ENCODE measurements around the gene KLK15. TPM values are rescaled to one million over a fixed set of nuclear protein-coding genes. Genes with fewer than 3 reads are reported as not detected.

KLK15 gene
- total RNA-seq, 2 experiments from 2014 or later: not detected

GRCh38 chr19:50801107-50801506 is 32.3 kb downstream of the KLK15 start:
- POLR2A ChIA-PET: no interaction called here

GRCh38 chr19:50799547-50799851 is 33.9 kb downstream of the KLK15 start:
- ChIA-PET CTCF (no interaction called here), POLR2A (no interaction called here)

More at GRCh38 chr19:50801107-50801506, 32.3 kb downstream of the KLK15 start:
- CTCF ChIA-PET: interaction anchor here (1.1 kb wide), 1 partner anchor 17 kb away, joined by 3 read pairs; no protein-coding TSS in a partner anchor

- CTCF ChIA-PET: no interaction called here
Measured at GRCh38 chr19:50798659-50799546, 34.5 kb downstream of the KLK15 start.

GRCh38 chr19:50797781-50798658 is 35.4 kb downstream of the KLK15 start:
- CTCF ChIA-PET: no interaction called here
- POLR2A ChIA-PET: interaction anchor here (0.7 kb wide), 1 partner anchor 50 kb away, joined by 3 read pairs; no protein-coding TSS in a partner anchor

More at GRCh38 chr19:50798659-50799546, 34.5 kb downstream of the KLK15 start:
- POLR2A ChIA-PET: no interaction called here

GRCh38 chr19:50797429-50797780 is 36.0 kb downstream of the KLK15 start:
- ChIA-PET POLR2A (interaction anchor here (0.7 kb wide), 1 partner anchor 49 kb away, joined by 3 read pairs; no protein-coding TSS in a partner anchor), CTCF (interaction anchor here (0.9 kb wide), 1 partner anchor 13 kb away, joined by 3 read pairs; no protein-coding TSS in a partner anchor)

- CTCF ChIA-PET: interaction anchor here (0.6 to 0.9 kb wide), 3 partner anchors 13 to 1392 kb away, joined by 3 to 5 read pairs (median 3); no protein-coding TSS in a partner anchor
- POLR2A ChIA-PET: no interaction called here
Measured at GRCh38 chr19:50796634-50797428, 36.5 kb downstream of the KLK15 start.

GRCh38 chr19:50796128-50796633 is 37.2 kb downstream of the KLK15 start:
- CTCF ChIA-PET: interaction anchor here (0.6 to 0.8 kb wide), 2 partner anchors 72 to 1391 kb away, joined by 3 to 5 read pairs; no protein-coding TSS in a partner anchor
- POLR2A ChIA-PET: interaction anchor here (1.8 kb wide), 1 partner anchor 8 kb away, joined by 9 read pairs; no protein-coding TSS in a partner anchor

GRCh38 chr19:50795664-50796073 is 37.7 kb downstream of the KLK15 start:
- CTCF ChIA-PET: no interaction called here
- POLR2A ChIA-PET: interaction anchor here (1.0 to 1.8 kb wide), 2 partner anchors 8 to 126 kb away, joined by 3 to 9 read pairs; no protein-coding TSS in a partner anchor

GRCh38 chr19:50794876-50795663 is 38.3 kb downstream of the KLK15 start:
- POLR2A ChIA-PET: interaction anchor here (0.5 to 1.8 kb wide), 3 partner anchors 9 to 127 kb away, joined by 3 to 9 read pairs (median 7); no protein-coding TSS in a partner anchor
- CTCF ChIA-PET: interaction anchor here (2.2 kb wide), 1 partner anchor 11 kb away, joined by 11 read pairs; no protein-coding TSS in a partner anchor

- POLR2A ChIA-PET: interaction anchor here (0.5 to 1.8 kb wide), 2 partner anchors 10 to 30 kb away, joined by 7 to 9 read pairs; no protein-coding TSS in a partner anchor
- CTCF ChIA-PET: interaction anchor here (2.2 kb wide), 1 partner anchor 11 kb away, joined by 11 read pairs; no protein-coding TSS in a partner anchor
Measured at GRCh38 chr19:50794074-50794875, 39.1 kb downstream of the KLK15 start.

GRCh38 chr19:50793558-50794065 is 39.8 kb downstream of the KLK15 start:
- ChIA-PET CTCF (interaction anchor here (0.6 to 2.2 kb wide), 3 partner anchors 10 to 324 kb away, joined by 3 to 11 read pairs (median 3); no protein-coding TSS in a partner anchor), POLR2A (no interaction called here)

- ChIA-PET POLR2A (interaction anchor here (0.5 to 0.6 kb wide), 4 partner anchors 9 to 343 kb away, joined by 4 to 5 read pairs (median 4); no protein-coding TSS in a partner anchor), CTCF (interaction anchor here (0.7 to 2.2 kb wide), 3 partner anchors 9 to 159 kb away, joined by 3 to 11 read pairs (median 4); no protein-coding TSS in a partner anchor)
Measured at GRCh38 chr19:50792272-50793250, 40.8 kb downstream of the KLK15 start.

GRCh38 chr19:50791594-50792271 is 41.6 kb downstream of the KLK15 start:
- ChIA-PET POLR2A (interaction anchor here (0.5 kb wide), 1 partner anchor 126 kb away, joined by 4 read pairs; no protein-coding TSS in a partner anchor), CTCF (interaction anchor here (0.6 to 1.4 kb wide), 2 partner anchors 130 to 906 kb away, joined by 3 read pairs; no protein-coding TSS in a partner anchor)

- ChIA-PET POLR2A (no interaction called here), CTCF (interaction anchor here (0.6 to 1.4 kb wide), 2 partner anchors 131 to 907 kb away, joined by 3 read pairs; no protein-coding TSS in a partner anchor)
Measured at GRCh38 chr19:50790922-50791467, 42.4 kb downstream of the KLK15 start.

Data from activated CD8-positive, alpha-beta memory T cell treated with anti-CD3 and anti-CD28 coated beads for 36 hours (primary cell).